Measurements from ENCODE around the gene LSM3. TPM values are rescaled to one million over a fixed set of nuclear protein-coding genes. Genes with fewer than 3 reads are reported as not detected.

The LSM3 gene
- total RNA-seq, 1 donor from 2014 or later, result 9.5 TPM

- no peak overlapping the region for H3K4me2 ChIP-seq (ENCODE audit: low read length)
- H3K4me1 ChIP-seq (ENCODE audit: insufficient read depth, low read length), result no peaks in the 10 kb centered on the region
- no peaks in the 10 kb centered on the region for H3K27me3 ChIP-seq (ENCODE audit: insufficient read depth, low read length)
- H3K4me3 ChIP-seq (ENCODE audit: insufficient read depth, low read depth, low read length), result no peak overlapping the region
- Mint-ChIP-seq H3K4me1 (ENCODE audit: low read depth, unreplicated experiment) (peaks cover 2% of the 10 kb centered on the region), H3K36me3 (ENCODE audit: low read depth, unreplicated experiment) (peaks cover 52% of the 10 kb centered on the region), H3K27me3 (ENCODE audit: low read depth, unreplicated experiment) (no peaks in the 10 kb centered on the region), H3K4me3 (ENCODE audit: unreplicated experiment) (no peak overlapping the region), H3K9me3 (ENCODE audit: unreplicated experiment) (no peaks in the 10 kb centered on the region), H3K27ac (ENCODE audit: unreplicated experiment) (no peak overlapping the region)
- no peak overlapping the region for H2AFZ ChIP-seq (ENCODE audit: low read depth, low read length)
- TF ChIP-seq CTCF (IDR thresholded peaks at IDR 0.05; ENCODE audit: insufficient read depth, low read depth, low read length) (no peak), EZH2 (IDR thresholded peaks at IDR 0.05; ENCODE audit: insufficient read depth, low read length) (no peak)
- H3K36me3 ChIP-seq (ENCODE audit: insufficient read depth, low read length), result peaks cover 63% of the 10 kb centered on the region
- H3K79me2 ChIP-seq (ENCODE audit: insufficient read depth, low read length), result peaks cover 23% of the 10 kb centered on the region
- H4K20me1 ChIP-seq (ENCODE audit: insufficient read depth, low read length), result peaks cover 43% of the 10 kb centered on the region
- H3K9ac ChIP-seq (ENCODE audit: low read length), result no peak overlapping the region
- DNase-seq (ENCODE audit: low read depth), result no peak
- H3K9me3 ChIP-seq (ENCODE audit: insufficient read depth, low read depth, low read length), result no peaks in the 10 kb centered on the region
- H3K27ac ChIP-seq (ENCODE audit: low read depth, low read length), result no peak overlapping the region
- no peak for FAIRE-seq
Observed at GRCh38 chr3:14132689-14133088, 45.9 kb upstream of the LSM3 start.

DNA sequence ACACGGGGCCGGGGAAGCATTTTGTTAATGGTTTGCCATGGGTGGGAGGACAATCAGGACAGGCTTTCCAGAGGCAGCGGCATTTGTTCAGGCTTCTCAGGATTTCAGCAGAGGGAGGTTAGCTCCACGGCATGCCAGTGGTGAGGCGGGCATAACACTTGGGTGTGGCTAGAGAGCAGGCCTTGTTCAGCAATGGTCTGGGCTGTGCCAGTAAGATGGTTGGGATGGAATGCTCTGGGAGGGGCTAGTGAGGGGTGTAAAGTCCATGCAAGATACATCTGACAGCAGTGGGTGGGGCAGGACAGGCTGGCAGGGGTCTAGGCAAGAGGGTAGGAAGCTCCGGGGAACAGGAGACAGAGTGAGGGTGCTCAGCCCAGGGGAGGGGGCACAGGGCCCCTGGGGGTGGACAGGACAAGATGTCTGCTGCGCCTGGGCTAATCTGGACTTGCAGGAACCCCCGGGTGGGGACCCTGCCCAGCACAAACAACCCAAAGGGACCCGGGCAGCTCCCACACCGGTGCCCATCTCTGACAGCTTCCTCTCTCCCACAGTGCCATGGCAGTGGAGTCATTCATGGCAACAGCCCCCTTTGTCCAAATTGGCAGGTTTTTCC is 45.3 kb upstream of the LSM3 start:
- H3K27me3 ChIP-seq (ENCODE audit: insufficient read depth, low read length), result no peaks in the 10 kb centered on the region
- peaks cover 37% of the 10 kb centered on the region for H4K20me1 ChIP-seq (ENCODE audit: insufficient read depth, low read length)
- Mint-ChIP-seq H3K27ac (ENCODE audit: unreplicated experiment) (peak overlapping the region; percentile 53), H3K36me3 (ENCODE audit: low read depth, unreplicated experiment) (peaks cover 51% of the 10 kb centered on the region), H3K27me3 (ENCODE audit: low read depth, unreplicated experiment) (no peaks in the 10 kb centered on the region), H3K4me1 (ENCODE audit: low read depth, unreplicated experiment) (peaks cover 2% of the 10 kb centered on the region), H3K9me3 (ENCODE audit: unreplicated experiment) (no peaks in the 10 kb centered on the region), H3K4me3 (ENCODE audit: unreplicated experiment) (no peak overlapping the region)
- FAIRE-seq, result no peak
- H3K9me3 ChIP-seq (ENCODE audit: insufficient read depth, low read depth, low read length), result no peaks in the 10 kb centered on the region
- H3K4me2 ChIP-seq (ENCODE audit: low read length), result no peak overlapping the region
- DNase-seq (ENCODE audit: low read depth), result no peak
- no peak for TF ChIP-seq CTCF (IDR thresholded peaks at IDR 0.05; ENCODE audit: insufficient read depth, low read depth, low read length)
- H3K79me2 ChIP-seq (ENCODE audit: insufficient read depth, low read length), result peaks cover 17% of the 10 kb centered on the region
- peaks cover 63% of the 10 kb centered on the region for H3K36me3 ChIP-seq (ENCODE audit: insufficient read depth, low read length)
- no peak overlapping the region for H3K4me3 ChIP-seq (ENCODE audit: insufficient read depth, low read depth, low read length)
- H3K4me1 ChIP-seq (ENCODE audit: insufficient read depth, low read length), result no peaks in the 10 kb centered on the region
- H2AFZ ChIP-seq (ENCODE audit: low read depth, low read length), result no peak overlapping the region
- H3K9ac ChIP-seq (ENCODE audit: low read length), result no peak overlapping the region
- no peak overlapping the region for H3K27ac ChIP-seq (ENCODE audit: low read depth, low read length)

DNA sequence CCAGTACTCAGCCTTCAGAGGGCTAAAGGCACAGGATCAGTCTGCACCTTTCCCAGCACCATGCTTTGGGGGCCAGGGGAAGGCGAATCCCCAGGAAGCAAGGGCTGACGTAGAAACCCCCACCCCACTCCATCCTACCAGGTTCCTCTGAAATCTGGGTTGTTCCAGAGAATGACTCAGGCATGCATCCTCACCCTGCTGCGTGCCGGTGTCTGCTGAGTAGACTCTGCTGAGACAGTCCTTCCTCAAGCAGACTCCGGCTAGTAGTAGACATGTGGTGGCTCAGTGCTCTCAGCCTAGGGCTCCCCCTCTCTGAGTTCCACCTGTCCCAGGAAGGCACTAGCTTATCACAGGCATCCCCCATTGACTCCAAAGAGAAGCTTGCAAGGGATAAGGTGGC is 44.7 kb upstream of the LSM3 start:
- DNase-seq (ENCODE audit: low read depth) (no peak), FAIRE-seq (no peak)
- Mint-ChIP-seq H3K4me1 (ENCODE audit: low read depth, unreplicated experiment) (peaks cover 2% of the 10 kb centered on the region), H3K27ac (ENCODE audit: unreplicated experiment) (peak overlapping the region; percentile 53), H3K36me3 (ENCODE audit: low read depth, unreplicated experiment) (peaks cover 49% of the 10 kb centered on the region), H3K4me3 (ENCODE audit: unreplicated experiment) (no peak overlapping the region), H3K9me3 (ENCODE audit: unreplicated experiment) (no peaks in the 10 kb centered on the region), H3K27me3 (ENCODE audit: low read depth, unreplicated experiment) (no peaks in the 10 kb centered on the region)
- Histone ChIP-seq H3K27ac (ENCODE audit: low read depth, low read length) (no peak overlapping the region), H3K4me1 (ENCODE audit: insufficient read depth, low read length) (no peaks in the 10 kb centered on the region), H4K20me1 (ENCODE audit: insufficient read depth, low read length) (peaks cover 31% of the 10 kb centered on the region), H3K36me3 (ENCODE audit: insufficient read depth, low read length) (peaks cover 57% of the 10 kb centered on the region), H3K9me3 (ENCODE audit: insufficient read depth, low read depth, low read length) (no peaks in the 10 kb centered on the region), H3K27me3 (ENCODE audit: insufficient read depth, low read length) (no peaks in the 10 kb centered on the region), H2AFZ (ENCODE audit: low read depth, low read length) (no peak overlapping the region), H3K4me3 (ENCODE audit: insufficient read depth, low read depth, low read length) (no peak overlapping the region), H3K79me2 (ENCODE audit: insufficient read depth, low read length) (peaks cover 11% of the 10 kb centered on the region), H3K9ac (ENCODE audit: low read length) (no peak overlapping the region), H3K4me2 (ENCODE audit: low read length) (no peak overlapping the region)
- TF ChIP-seq CTCF (IDR thresholded peaks at IDR 0.05; ENCODE audit: insufficient read depth, low read depth, low read length) (no peak), EZH2 (IDR thresholded peaks at IDR 0.05; ENCODE audit: insufficient read depth, low read length) (no peak)

Measured in astrocyte (in vitro differentiated cells and primary cell).